ENCODE results near the gene FLNA.
A peak's percentile ranks its signal among the peaks of the same experiment; 100 is the strongest.

FLNA gene

DNA sequence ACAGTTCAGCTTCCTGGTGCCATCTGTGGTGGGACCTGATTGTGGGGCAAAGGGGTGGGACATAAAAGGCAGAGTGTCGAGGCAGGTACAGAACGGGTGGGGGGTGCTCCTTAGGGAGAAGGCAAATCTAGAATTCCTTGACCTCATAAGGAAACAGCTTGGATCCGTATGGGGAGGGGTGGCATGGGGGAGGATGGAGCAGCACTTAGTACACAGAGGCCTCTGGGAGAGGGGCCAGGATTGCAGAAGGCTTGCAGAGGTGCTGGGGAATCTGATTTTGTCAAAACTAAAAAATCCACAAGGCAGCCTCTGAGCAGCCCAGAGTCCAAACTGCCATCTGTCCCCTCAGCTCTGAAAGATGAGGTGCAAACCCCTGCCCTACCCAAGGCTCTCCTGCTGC lies 2.3 kb upstream of the FLNA start:
- DNase-seq, result no peak

DNA sequence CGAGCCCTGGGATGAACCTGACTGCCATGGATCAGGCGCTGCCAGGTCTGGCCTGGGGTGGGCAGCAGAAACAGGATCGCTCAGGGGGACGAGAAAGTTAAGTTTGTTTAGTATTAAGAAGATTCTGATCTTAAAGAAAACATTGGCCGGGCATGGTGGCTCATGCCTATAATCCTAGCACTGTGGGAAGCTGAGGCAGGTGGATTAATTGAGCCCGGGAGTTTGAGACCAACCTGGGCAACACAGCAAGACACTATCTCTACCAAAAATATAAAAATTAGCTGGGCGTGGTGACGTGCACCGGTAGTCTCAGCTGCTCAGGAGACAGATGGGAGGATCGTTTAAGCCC lies 696 bp upstream of the FLNA start:
- DNase-seq, result no peak

DNA sequence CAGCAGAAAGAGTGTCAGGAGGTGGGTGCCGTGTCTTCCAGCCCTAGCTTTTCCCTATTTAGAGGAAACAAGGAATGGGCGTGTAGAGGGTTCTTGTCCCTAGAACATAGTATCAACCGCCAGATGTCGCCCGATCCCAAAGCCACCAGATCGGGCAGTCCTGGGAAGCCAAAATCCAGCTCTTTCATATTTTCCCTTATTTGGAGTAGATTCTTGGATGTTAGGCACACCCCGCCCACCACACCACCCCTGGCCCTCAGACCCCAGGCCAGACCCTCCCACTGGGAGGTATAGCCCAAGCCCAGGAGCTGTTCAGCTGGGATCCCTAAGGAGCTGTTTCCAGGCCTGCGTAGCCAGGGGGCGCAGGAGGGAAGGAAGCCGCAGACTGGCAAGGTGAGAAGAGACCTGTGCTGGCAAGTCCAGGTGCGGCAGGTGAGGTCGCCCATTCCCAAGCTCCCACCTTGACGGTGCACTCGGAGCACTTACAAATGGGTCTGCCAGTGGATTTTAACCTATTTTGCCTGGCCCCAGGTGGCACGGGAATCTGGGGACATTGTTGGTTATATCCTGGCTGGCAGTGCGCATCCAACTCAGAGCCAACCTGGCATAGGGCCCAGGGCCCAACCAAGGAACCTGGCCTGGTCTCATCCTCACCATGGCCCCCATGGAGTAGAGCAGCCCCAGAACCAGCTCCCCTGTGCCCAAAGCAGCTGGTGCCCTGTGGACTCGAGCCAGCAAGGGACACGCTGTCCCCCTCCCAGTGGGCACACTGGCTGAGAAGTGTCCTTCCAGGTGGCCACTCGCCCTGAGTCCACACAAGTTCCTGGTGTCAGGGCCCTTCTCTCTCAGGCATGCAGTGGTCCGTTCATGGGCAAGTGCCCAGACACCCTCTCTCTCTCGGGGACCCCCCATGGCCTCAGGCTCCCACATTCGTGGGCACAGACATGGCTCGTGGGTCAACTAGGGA lies 811 bp downstream of the FLNA start:
- peak; percentile 37 to 41 for DNase-seq

DNA sequence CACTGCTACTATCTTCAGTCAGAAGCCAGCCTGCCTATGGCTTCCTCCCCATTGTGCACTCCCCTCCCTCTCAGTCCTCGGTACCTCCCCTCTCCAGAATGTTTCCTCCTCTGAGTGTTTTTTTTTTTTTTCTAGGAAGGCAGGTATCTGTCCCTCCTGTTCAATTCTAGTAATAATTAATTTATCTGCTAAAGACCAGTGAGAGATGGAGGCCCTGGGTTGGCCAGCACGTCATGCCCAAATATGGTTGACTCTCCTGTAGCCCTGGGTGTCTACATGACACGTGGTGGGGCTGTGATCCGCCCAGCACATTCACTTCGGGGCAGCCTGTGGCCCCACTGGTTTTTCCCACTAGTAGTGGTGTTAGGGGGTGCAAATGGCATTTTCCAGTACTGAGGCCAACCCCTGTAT lies 1.8 kb downstream of the FLNA start:
- DNase-seq, result peak; percentile 46 to 57

DNA sequence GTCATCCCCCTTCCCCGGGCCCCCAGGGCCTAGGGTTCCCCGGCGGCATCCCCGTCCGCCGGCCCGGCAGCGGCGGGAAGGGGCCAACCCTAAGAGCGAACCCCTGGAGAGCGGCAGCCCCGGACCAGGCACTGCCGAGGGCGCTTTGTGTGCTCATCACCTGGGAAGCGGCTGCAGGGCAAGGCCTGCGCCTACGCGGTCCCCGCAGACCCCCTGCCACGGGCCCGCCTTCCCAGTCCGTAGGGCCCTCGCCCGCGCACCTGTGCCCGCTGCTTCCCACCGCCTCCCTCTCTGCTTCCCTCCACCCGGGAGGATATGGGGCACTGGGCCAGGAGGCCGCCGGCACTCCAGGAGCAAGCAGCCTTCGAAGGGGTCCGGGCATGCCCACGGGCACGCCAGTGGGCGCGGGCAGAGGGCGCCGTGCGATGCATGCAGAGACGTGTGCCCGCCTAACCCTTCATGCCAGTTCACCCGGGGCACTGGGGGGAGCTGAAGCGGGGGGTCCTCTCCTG lies 2.6 kb downstream of the FLNA start:
- DNase-seq, result no peak

DNA sequence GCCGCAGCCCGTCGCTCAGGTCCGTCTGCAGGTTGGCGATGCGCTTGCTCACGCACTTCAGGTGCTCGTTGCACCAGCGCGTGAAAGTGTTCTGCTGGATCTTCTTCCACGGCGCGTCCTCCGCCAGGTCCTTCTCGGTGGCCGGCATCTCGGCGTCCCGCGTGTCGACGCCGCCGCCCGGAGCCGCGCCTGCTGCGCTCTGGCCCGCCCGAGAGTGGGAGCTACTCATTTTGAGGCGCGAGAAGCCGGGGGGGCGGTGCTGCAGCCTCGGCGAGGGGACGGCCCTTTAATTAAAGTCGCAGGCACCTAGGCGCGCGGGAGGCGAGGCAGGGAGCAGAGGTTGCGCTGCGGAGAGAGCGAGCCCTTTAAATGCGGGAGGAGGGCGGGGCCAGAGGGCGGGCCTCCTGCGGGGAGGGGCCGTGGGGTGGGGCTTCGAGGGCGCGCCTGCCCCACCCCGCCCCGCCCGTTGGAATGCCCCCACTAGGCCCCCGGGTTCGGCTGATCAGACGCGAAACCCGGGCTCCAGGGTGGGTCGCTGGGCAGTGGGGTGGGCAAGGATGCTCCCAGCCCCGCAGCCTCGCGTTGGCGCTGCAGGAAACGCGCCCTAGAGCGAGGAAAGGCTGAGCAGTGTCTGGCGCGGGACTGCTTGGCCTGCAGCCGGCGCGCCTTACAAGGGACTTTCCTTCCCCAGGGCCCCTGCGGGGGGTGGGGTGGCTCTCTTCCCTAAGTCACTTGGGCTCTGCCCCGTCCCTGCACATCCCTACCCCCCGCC lies 3.2 kb downstream of the FLNA start:
- peak; percentile 92 to 93 for DNase-seq

DNA sequence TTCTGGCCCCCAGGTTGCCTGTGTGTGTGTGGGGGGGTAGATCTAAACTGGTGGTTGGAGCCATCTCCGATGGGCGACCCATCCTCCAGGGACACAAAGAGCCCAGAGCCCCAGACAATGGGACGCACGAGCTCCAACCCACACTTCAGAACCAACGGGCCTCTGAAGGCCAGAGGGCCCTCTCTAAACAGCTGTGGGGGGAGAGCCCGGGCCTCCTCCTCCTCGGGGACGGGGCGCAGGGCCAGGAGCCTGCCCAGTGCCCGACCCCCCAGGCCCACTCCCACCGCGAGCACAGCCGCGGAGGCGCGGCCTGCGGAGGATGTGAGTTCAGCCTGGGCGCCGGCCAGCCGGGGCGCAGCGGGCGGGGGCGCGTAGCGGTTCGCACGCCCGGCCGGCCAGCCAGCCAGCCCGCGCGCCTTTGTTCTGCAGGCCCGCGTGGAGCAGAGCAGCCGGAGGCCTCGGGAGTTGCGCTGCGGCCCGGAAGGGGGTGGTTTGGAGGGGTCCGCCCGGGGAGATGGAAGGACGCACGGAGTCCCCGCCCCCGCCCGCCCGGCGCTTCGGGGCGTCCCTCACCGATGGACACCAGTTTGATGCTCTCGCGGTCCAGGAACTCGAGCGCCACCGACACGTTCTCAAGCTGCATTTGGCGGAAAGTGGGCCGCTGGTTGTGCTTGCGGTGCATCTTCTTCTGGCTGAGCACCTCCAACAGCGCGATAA lies 4.0 kb downstream of the FLNA start:
- no peak for DNase-seq

DNA sequence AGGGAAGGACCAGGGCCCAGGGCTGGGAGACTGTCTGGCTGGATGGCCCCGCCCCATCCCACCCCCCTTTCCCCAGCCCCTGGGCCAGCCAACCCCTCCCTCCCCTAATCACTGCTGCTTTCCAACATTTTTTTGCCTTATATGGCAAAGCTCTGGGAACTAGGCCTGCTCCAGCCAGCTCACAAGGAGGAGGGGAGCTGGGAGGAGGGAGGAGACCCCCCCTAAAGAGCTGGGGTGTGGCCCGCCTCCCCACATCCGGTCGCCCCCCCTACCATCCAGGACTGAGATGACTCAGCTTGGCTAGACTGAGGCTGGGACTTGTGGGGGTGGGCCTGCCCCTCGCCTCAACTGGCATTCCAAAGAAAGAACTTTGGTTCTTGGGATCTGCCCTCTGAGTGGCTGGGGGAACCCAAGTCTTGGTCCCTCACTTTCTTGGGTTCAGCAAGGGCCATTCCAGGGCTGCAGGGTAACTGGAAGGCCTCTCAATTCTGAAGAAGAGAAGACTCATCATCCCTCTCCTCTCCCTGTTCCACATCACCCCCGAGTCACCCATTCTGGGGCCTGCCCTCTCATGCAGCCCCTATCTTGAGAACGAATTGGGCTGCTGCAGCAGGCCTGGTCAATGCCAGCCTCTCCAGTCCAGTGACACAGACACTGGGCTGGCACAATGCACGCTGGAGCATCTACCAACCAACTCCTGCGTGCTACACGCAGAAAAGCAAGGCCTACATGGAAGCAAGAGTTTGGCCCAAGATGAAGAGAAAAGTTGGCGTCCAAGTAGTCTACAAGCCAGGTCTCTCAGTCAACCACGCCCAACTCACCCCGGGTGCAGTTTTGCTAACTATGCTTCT lies 4.8 kb downstream of the FLNA start:
- DNase-seq, result peak; percentile 73 to 78

DNA sequence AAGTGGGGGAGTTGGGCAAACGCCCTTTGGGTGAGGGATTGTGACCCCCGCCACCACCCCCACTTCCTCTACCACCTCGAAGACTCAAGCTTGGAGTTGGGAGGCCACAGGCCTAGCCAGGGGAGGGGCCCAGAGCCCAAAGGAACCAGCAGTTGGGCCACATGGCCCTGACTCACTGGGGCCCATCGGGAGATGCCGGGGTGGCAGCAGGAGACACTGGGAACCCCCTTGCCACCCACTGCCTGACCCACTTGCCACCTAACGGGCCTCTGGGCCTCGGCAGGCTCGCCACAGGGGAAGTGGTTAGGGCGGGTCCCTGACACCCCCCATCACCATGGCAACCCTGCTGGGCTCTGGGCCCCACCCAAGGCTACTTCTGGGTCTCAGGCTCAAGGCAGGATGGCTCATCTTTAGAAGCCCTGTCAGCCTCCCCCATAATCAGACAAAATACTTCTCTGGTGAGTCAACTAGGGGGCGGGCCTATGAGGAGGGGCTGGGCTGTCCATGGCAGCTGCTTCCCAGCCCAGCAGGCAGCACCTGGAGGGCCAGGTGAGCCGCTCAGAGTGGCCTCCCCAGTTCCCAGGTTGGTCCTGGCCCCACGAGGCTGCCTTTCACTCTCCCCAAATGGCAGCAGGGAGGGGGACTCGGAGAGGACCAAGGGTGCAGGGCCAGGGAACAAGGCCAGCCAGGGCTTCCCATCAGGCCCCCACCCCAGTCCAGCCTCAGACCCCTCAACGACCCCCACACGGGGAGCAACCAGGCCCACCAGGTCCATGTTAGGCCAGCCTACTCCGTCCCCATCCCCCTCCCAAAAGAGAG lies 5.6 kb downstream of the FLNA start:
- DNase-seq, result peak; percentile 89 to 93

DNA sequence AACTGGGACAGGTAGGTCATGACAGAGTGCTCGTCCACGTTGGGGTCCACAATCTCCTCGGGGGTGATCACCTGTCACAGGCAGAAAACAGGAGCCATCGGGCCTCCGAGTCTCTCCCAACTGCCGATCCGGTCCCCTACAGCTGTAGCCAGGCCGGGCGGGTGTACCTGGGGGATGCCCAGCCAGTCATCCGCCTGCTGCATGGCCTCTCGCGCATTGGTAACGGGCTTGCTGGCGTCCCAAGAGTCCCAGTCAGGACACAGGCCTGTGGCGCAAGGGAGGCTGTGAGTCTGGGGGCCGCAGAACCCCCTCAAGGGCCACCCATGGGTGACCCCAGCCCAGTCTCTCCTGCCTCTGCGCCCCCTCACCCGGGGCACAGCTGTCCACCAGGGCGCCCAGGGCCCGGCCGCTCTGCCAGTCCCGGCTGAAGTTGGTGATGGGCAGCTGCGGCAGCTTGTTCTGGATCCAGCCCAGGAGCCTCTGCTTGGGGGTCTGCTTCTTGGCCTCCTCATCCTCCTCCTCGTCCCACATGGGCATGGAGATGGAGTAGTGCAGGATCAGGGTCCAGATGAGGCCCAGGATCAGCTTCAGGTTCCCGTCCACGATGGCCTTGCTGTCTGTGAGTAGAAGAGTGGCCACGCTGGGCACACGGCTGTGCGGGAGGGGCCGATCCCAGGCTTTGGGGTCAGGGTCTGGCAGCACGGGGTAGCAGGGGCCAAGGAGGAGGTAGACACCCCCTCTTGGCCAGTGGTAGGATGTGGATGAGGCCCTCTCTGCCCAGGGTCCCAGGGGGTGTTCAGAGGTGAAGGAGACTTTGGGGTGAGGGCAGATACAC lies 6.7 kb downstream of the FLNA start:
- DNase-seq, result no peak

DNA sequence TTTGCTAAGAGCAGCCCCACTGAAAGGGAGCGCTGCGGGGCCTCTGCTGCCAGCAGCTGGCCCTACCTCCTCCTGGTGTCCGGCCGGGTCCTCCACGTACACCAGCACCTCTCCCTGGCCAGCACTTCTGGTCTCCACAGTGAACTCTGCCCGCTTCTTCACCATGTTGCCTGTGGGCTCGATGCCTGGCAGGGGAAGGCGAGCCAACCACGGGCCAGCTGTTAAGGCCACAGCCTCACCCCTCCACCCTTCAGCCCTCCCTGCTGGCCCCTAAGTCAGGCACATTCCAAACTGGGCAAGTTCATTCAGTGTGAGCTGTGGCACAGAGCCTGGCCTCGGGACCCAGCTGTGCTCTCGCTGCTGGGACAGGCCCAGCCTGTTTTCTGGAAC lies 7.8 kb downstream of the FLNA start:
- no peak for DNase-seq

DNA sequence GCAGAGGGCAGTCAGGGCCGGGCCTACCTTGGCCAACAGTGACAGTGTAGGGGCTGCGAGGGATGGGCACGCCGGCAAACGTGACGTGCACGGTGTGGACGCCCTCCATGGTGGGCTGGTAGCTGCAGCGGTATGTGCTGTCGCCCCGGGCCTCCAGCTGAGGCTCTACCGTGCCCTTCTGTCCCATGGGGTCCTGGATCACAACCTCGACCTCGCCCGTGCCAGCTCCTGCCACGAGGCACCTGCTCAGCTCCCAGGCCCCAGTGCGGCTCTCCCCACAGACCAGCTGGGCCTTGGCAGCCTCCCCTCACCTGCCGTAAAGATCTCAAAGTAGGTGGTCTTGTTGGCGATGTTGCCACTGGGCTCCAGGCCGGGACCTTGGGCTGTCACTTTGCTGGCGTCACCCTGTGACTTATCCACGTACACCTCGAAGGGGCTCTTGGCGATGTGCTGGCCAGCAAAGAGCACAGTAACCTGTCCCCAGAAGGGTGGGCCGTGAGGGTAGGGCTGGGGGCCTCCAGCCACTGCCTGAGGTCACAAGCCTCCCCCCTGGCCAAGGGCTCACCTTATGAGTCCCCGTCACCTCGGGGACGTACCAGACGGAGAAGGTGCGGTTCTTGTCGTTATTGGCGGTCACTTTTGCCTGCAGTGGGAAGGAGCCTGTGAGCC lies 8.3 kb downstream of the FLNA start:
- DNase-seq, result no peak

DNA sequence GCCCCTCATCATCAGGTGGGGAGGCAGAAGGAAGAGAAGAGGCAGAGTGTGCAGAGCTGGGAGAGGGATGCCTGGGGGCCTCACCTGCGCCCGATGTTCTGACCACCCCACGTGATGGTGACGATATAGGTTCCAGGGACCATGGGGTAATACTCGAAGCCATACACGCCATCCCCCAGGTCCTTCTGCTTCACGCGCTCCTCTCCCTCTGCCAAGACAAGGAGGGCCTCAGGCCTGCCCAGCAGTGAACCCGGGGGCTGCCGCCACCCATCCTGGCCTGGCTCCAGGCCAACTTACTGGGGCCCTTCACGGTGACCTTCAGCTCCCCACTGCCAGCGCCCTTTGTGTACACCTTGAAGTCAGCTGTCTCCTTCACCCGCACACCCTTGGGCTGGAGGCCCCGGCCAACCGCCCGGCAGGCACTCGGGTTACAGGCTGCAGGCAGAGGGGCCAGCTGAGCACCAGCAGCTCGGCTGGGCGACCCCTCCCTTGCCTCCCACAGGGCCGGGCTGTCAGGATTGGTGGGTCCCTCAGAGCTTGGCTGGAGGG lies 9.3 kb downstream of the FLNA start:
- DNase-seq, result no peak

DNA sequence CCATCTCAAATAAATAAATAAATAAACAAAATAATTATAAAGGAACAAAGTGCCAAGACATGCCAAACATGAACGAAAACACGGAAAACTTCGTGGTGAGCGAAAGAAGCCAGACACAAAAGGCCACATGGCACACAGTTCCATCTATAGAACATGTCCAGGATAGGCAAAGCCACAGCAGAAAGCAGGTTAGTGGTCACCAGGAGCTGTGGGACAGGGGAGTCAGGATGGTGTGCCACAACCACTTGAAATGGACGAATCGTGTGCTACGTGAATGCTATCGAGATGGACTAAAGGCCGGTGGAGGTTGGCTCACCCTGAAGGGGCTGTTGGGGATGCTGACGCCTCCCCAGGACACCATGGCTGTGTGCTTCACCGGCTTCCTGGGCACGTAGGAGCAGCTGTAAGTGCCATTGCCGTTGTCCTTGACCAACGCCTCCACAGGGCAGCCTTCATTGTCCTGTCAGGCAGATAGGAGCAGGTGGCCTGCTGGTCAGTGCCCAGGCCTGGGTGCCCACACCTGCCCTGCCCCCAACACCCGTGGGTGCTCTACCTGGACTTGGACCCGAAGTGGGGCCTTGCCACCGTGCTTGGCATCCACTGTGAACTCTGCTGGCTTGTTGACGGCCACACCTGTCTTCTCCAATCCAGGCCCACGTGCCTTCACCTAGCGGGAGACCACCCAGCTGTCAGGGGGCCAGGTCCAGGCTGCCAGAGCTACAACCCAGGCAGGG lies 10.6 kb downstream of the FLNA start:
- DNase-seq, result no peak

DNA sequence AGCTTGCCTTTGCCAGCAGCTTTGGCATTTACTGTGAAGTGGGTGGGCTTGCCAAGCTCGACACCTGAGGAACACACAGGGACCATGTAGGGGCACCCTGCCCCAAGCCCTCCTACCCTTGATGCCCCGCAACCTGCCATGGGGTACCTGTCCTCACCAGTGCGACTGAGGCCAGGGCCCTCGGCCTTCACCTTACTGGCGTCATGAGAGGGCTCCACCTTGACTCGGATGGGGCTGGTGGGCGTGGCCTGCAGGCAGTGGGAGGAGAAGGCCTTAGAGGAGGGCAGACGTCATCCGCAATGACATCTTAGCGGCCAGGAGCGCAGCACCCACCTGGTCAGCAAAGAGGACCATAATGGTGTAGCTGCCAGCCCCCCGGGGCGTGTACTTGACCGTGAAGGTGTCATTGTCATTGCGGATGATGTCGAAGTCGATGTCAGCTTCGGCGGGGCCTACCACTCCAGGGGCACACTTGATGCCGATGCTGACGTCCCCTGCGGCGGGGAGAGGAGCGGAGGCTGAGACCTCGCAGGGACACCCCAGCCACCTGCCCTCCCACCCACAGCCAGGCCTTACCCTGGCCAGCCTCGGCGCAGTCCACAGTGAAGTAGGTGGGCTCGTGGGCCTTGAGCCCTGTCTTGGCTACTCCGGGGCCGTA lies 12.2 kb downstream of the FLNA start:
- DNase-seq, result no peak

DNA sequence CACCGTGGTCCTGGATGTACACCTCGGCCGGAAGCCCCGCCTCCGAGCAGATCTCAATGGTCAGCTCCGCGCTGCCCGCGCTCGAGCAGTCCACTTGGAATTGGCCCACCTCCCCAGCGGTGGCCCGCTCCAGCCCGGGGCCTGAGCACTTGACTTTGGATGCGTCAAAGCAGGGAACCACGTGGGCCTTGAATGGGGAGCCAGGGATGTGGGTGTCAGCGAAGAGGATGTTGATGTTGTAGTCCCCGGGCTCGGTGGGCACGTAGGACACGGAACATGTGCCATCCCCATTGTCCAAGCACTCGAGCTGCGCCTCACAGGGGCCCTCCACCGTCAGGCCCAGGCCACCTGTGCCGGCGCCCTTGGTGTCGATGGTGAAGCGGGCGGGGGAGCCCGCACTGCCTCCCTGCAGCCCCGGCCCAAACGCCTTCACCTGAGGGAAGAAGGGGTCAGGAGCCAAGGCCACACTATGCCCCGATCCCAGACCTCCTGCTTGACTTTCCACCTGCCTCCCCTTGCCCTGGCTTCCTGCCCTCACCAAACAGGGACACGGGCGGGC lies 14.2 kb downstream of the FLNA start:
- DNase-seq, result no peak

DNA sequence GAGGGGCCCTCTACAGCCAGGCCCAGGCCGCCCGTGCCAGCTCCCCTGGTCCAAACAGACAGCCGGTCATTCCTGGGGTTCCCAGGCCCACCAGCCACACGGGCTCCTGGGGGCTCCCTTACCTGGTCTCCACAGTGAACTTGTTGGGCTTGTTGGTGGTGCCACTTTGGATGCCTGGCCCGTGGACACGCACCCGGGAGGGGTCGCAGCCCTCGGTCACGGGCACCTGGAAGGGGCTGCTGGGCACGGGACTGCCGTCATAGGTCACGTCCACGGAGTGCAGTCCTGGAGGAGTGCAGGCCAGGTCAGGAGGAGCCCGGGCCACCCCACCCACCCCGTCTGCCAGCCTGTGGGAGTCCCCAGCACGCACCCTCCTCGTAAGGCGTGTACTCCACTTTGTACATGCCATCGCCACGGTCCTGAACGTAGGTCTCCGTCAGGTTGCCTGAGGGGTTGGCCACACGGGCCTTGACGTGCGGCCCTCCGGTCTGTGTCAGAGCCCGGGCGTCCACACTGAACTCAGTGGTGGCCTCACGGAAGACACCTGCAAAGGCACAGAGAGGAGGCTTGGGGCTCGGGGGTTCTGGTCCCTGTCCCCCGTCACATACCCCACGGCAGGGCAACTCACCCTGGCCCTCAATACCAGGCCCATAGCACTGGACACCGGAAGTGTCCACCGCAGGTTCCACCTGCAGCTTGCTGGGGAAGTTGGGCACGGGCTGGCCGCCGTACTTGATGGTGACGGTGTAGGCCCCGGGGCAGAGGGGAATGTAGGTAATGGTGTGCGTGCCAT lies 14.9 kb downstream of the FLNA start:
- no peak for DNase-seq
